NCI-H2196 (cell line): ENCODE results near the gene ARID1B.

ENCODE experiments used
- DNase-seq: peaks from one replicate; lab custom pipeline; 2025; ENCODE audit not compliant: unreplicated experiment; lab: John Stamatoyannopoulos, UW

Gene ARID1B

GRCh38 chr6:156822747-156823206 is 45.6 kb downstream of the ARID1B start:
- DNase-seq, result no peak

- DNase-seq, result no peak
These were observed 47.0 kb downstream of the ARID1B start for GRCh38 chr6:156824142-156824541.

- no peak for DNase-seq
These were observed 48.3 kb downstream of the ARID1B start for GRCh38 chr6:156825475-156825874.

GRCh38 chr6:156826290-156826955 is 49.2 kb downstream of the ARID1B start:
- DNase-seq, result no peak

- no peak for DNase-seq
These were observed 50.2 kb downstream of the ARID1B start for GRCh38 chr6:156827382-156827781.

GRCh38 chr6:156828280-156828703 is 51.1 kb downstream of the ARID1B start:
- no peak for DNase-seq

DNA sequence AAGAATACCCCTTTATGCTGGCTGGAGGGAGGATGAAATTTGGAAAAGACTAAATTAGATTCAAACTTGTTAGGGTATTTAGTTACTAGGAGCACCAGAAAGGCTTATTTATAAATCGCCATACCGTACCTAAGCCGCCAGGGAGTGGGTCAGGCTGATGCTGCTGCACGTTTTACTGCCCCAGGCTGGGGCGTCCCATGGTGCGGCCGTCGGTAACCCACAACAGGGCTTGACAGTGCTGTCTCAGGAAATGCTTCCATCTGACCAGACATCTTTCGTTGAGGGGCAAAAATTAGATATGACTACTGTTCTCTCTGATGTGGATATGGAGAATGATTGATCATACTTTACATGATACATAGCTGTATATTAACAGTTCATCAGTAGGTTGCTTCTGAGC is 52.9 kb downstream of the ARID1B start:
- no peak for DNase-seq

DNA sequence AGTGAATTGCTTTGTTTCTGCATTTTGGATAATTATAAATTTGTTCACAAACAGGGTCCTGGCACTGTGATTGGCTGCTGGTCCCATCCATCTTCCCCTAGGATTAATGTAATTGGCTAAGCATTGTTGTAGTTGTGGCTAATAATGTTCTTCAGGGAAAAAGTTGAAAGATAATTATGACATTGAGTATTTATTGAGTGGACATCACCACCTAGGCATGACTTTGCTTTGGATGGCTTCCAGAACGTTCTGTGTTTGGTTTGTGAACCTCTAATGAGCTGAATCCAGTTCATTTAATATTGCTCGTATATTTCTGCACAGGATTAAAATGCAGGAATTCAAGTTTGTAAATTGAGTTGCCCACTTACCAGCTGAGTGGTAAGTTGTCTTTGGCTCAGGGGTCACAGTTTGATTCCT is 55.1 kb downstream of the ARID1B start:
- DNase-seq, result peak; percentile 56

DNA sequence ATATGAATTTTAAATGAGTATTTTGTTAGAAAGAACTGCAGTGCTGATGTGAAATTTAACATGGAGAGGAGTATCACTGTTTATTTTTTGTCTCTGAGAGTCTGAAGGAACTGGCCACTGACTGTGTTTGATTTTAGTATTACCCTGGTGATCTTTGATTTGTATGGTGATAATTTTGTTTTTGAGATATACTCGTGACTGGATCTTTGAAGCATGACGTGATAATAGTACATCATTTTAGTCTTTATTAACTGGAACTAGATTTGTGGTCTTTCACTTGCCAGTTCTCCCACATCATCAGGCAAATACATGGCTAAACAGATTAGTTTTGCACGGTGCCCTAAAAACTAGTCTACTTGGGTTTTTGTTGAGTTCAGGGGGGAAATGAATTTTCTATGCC is 55.5 kb downstream of the ARID1B start:
- DNase-seq, result no peak

GRCh38 chr6:156833755-156834154 is 56.6 kb downstream of the ARID1B start:
- no peak for DNase-seq

DNA sequence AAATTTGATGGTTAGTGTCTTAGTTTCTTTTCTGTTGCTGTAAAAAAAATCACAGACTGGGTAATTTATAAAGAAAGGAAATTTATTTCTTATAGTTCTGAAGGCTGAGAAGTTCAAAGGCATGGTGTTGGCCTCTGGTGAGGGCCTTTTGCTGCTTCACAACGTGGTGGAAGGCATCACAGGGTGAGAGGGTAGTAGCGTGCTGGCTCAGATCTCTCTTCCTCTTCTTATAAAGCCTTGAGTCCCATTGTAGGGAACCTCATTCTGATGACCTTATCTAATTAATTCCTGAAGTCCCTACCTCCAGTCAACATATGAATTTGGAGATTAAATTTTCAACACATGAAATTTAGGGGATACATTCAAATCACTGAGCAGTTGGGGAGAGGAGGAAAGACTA is 62.0 kb downstream of the ARID1B start:
- no peak for DNase-seq

DNA sequence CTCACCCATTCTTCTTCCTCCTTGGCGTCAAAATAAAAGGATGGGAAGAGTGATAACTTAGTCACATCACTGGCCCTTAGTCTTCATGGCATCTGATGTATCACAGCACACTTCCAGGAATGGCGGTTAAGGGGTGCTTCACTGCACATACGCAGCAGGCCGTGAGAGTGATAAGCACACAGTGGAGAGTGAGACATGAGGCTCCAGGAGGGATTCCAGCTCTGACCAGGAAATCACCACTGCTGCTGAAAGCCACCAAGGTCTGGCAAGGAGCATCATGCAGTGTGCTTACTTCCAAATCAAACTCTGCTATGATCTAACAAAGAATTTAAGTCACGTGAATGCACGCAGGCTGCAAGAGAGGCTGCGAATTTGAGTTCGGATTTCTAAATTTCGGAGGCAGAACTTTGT is 62.4 kb downstream of the ARID1B start:
- DNase-seq, result no peak

- no peak for DNase-seq
These were observed 63.0 kb downstream of the ARID1B start for GRCh38 chr6:156840136-156840535.

DNA sequence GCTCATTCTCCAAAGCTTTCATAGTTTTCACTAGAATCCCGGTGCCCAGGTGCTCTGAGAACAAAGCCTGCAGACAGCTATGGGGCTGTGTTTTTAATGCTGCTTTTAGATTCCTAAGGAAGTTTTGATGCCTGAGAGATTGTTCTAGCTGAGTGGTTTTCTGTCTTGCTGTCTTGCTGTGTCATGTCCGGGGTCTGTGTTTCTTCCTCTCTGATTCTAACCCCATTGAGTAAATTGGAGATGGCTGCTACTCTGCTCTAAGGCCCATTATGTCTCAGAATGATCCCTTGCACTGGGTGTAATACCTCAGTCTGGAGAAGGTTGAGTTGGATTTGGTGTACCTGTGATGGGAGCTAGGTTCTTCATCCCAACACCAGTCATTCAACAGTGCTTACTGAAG is 63.4 kb downstream of the ARID1B start:
- DNase-seq, result no peak

- DNase-seq, result no peak
These were observed 64.3 kb downstream of the ARID1B start for GRCh38 chr6:156841508-156841907.

GRCh38 chr6:156842598-156843250 is 65.5 kb downstream of the ARID1B start:
- DNase-seq, result no peak

DNA sequence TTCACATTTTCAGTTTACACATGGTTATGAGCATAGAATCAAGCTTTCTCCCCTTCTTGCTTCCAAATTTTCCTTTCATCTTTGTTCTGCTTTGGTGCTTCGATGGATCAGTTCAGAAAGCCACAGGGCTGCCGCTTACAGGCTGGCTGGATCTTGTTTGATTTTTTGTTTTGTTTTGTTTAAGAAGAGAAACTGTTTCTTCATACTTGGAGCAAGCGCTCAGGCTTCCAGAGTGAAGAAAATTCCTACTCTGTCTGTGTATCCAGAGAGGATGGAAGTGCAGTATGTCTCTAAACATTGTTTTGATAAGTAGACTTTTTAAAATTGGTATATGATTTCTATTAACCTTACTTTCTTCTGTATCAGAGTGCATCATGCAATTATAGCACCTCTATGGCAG is 66.9 kb downstream of the ARID1B start:
- DNase-seq, result no peak

GRCh38 chr6:156845454-156846155 is 68.4 kb downstream of the ARID1B start:
- no peak for DNase-seq

DNA sequence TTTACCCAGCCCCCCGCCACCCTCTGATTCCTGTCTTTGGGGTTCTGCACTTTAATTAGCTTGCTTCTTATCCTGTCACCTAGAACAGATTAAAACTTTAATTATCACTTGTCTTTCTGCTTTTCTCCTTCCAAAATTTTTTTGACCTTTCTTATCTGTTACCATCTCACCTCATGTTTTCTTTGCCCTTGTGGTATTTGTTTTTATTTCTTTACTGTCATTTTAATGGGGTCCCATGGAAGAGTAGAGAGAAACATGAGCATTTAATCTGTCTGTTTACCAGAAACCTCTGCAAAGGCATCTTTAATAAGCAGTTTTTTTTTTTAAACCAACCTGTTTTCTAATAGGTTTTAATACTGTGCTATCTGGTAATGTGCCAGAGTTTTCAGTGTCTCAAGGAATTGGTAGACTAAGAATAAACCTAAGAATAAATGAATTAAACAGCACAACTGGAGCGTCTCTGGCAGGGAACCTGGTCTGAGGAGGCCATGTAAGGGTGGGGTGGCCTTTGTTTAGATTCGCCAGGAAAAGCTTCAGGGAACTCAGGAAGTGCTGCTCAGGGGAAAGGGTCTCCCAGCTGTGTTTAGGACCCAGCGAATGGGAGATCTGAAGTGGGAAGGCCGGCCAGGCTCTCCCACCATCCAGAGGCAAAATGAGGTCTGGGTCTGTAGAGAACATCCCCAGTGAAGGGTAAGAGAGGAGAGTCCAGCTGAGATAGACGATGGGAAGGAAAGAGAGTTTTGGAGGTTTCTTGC is 69.8 kb downstream of the ARID1B start:
- DNase-seq, result no peak

DNA sequence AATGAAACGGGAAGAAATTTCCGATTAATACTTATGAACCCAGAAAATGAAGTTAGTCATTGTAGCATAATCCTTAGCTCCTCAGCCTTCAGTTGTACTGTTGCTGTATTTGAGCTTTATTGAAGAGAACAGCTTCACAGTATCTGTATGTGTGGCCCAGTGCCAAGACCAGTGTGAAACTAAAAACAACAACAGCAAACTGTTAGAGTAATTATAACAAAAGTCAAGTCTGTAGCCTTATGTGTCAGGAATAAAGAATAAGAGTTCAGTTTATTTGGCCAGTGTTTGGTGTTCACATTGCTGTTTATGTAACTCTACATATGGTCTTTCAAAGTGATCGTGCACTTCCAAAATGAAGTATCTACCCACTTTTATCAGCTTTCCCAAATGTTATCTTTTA is 70.9 kb downstream of the ARID1B start:
- no peak for DNase-seq

- no peak for DNase-seq
These were observed 71.4 kb downstream of the ARID1B start for GRCh38 chr6:156848533-156848932.
